T follicular helper cell (primary cell): ENCODE measurements around the gene PEX11G.

Experiments used
- DNase-seq: peaks from one replicate; pipeline ENCODE4 v3.0.0-alpha.2; 2020; ENCODE audit warnings: low read depth

Gene PEX11G

DNA sequence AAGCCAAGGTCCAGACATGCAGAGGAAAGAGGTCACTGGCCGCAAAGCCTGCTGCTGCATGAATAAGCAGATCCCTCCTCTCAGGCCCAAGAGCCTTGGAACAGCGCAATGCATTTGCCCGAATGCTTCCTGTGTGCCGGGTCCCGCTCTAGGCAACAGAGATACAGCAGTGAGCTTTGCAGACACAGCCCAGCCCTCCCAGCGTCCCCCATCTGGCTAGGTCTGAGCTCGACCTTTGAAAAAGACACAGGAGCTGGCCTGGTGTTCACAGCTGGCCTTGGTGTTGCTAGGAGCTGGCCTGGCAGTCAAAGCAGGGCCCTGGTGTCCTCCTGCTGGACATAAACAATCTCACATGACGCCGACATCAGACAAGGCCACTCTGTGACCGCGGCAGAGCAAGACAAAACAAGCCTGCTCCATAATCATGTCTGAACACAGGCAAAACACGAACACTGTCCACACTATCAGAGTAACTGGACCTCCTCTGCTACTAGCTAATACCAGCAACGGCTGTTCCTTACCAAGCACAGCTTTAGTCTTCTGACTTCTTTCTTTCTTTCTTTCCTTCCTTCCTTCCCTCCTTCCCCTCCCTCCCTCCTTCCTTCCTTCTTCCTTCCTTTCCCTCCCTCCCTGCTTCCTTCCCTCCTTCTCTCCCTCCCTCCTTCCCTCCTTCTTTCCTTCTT lies 5.7 kb upstream of the PEX11G start:
- DNase-seq = no peak

DNA sequence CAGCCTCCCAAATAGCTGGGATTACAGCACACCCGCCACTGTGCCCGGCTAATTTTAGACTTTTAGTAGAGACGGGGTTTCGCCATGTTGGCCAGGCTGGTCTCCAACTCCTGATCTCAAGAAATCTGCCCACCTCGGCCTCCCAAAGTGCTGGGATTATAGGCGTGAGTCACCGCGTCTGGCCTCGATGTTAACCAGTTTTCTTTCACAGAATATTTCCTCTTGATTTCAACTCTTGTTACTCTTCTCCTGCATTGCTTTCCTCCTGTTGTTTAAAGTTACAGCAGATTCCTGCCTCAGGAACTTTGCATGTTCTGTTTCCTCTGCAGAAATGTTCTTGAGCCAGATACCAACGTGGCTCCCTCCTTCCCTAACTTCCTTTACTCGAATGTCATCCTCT lies 3.7 kb upstream of the PEX11G start:
- no peak for DNase-seq

DNA sequence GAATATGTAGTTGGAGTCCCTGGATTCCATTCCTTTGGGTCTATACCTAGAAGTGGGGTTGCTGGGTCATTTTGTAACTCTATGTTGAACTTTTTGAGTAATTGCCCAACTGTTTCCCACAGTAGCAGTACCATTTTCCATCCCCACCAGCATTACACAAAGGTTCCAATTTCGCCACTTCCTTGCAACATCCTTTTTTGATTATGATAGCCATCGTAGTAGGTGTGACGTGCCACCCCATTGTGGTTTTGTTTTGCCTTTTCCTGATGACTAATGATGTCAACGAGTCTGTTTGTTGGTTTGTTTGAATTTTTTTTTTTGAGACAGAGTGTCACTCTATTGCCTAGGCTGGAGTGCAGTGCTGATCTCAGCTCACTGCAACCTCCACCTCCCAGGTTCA lies 3.3 kb upstream of the PEX11G start:
- no peak for DNase-seq

DNA sequence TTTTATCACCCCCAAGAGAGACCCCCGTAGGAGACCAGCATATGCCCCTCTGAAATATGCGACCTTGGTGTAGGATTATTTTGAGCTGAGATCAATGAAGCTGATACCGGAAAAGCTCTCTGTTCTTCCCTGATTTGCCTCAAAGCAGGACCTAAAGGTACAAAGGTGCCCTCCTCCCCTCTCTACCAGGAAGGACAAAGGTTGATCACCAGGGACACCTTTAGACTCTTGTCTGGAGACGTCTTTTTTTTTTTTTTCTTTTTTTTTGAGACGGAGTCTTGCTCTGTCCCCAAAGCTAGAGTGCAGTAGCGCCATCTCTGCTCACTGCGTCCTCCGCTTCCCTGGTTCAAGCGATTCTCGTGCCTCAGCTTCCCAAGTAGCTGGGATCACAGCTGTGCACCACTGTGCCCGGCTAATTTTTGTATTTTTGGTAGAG lies 792 bp upstream of the PEX11G start:
- no peak for DNase-seq

DNA sequence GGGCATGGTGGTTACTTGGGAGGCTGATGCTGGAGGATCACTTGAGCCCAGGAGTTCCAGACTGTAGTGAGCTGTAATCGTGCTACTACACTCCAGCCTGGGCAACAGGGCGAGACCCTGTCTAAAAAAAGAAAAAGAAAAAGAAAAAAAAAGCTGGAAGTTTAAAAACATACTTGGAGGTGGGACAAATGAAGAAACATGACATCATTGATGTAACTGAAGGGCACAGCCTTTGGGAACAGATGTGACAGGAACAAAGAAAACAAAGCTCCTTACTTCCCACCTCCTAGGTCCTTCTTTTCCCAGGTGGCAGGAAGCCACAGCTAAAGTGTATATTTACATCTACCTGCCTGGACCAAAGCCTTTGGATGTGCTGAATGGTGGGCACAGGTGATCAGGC lies 1.9 kb downstream of the PEX11G start:
- DNase-seq = no peak

DNA sequence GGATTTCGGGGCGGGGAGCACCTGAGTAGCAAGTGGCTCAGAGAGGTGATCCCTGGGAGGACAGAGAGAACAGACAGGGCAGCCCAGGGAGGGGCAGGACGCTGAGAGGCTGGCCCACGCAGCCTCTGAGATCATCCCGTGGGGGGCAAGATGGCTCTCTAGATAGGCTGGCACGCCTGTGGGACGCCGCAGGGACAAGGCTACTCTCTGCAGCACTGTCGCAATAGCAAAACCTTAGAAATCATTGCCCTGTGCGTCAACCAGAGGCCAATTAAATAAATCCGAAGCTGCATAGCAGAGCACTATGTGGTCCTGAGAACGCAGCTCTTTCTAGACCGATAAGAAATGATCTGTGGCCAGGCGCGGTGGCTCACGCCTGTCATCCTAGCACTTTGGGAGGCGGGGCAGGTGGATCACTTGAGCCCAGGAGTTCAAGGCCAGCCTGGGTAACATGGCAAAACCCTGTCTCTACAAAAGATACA lies 5.1 kb downstream of the PEX11G start:
- no peak for DNase-seq

DNA sequence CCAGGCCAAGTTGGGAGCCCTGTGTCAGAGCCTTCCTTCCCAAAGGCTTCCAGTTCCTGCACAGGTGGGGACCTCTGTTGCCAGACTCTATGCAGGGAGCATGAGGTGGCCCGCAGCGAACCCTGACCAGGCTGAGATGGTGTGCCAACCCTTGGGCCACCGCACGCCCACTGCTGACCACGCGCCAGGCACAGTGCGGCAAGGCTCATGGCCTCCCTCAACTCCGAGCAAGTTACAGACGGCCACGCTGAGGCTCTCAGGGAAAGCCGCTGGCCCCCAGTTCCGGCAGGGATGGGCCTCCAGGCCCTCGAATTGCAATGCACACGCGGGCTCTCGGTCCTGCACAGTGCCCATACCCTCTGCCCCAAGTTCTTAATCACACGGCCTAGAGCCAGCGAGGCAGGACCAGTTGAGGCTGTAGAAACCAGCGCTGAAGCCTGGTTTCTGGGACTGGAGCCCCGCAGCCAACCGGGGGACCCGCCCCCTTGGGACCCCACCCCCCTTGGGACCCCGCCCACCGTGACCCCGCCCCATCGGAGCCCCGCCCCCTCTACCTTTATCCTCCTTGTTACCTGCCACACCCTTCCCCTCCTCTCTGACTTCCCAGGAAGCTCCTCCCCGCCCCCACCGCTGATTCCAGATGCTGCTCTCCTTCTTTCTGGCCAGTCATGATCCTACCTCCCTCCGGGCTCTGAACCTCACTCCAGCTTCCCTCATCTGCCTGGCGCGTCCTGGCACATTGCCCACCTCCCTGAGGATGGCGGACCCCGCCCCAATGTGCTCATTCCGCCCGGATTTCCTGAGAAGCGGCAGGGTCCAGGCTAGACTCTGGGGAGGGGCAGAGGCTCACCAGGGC lies 6.0 kb downstream of the PEX11G start:
- no peak for DNase-seq

DNA sequence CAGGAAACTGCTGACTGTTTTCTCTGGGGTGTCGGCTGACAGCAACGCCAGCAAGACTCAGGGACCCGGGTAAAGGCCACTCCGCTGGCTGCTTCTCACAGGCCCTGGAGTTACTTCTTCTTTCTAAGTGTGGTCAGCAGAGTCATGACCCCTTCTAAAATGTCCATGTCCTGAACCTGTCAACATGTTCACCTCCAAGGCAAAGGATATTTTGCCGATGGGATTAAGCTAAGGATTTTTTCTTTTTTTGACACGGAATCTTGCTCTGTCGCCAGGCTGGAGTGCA lies 7.9 kb downstream of the PEX11G start:
- no peak for DNase-seq

DNA sequence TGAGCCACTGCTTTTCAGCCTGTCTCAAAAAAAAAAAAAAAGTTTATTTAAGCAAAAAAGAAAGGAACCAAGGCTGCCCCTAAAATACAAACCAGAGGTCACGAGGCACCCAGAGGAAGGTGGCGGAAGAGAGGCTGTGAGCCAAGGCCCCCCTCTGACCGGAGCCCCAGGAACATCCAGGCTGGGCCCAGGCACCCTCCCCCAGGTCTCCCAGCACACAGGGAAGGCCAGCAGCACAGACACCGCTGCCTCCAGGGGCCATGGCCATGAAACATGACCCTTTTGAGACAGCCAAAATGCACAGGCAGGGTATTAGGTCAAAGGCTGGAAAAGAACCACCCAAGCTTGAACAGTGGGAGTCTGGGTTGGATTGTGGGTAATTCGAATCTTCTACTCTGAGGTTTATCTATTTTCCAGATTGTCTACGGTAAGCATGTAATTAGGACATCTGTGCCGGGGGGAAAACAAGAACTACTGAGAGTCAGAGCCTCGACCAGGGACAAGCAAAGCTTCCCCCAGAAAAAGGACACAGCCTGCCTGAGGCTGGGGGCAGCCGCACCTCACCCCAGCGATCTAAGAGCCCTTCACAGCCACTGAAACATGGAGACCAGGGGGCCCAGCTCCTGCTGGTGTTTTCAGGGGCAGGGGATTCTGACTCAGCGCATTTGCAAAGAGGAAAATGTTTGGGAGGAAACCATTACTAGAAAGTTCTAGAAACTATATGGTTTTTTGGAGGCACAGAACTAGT lies 8.4 kb downstream of the PEX11G start:
- no peak for DNase-seq

DNA sequence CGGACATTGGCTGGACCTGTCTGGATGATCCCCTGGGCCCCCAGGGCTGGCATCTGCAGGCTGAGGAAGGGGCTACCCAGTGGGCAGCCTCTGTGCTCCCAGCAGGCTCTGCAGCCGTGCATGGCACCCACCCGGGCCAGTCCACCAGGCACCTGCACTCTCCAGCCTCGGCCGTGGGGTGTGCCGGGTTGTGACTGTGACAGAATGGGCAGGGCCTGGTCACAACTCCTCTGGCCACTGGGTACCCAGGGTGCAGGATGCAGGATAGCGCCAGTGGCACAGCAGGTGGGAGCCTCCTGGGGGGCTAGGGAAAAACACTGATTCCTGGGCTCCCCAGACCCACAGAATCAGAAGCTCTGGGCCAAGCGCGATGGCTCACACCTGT lies 10.0 kb downstream of the PEX11G start:
- DNase-seq = no peak

DNA sequence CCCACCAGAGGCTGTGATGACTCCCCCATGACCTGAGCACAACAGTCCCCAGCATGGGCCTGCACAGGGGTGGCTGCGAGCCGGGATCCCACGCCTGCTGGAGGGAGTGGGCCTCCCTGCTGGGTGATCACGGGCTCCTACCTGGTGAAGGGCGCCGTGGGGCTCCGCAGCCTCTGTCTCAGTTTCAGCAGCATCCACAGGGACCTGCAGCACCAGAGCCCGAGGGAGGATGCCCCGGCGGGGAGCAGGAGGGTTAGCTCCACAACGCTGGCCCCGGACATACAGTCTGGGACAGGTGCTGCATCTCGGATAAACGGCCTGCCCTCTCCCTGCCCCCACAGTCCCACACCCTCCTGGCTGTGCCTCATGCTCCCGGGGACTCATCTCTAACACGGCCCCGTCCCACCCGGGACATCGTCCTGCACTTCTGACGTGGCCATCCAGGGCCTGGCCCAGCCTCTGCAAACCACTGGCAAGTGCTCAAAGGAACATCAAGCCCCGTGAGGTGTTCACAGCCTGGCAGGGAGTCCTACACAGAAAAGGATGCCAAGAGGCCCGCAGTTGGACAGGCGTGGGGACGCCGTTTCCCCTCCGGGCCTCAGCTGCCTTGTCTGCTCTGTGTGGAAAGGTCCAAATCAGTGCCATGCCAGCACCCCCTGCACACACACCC lies 10.5 kb downstream of the PEX11G start:
- no peak for DNase-seq

DNA sequence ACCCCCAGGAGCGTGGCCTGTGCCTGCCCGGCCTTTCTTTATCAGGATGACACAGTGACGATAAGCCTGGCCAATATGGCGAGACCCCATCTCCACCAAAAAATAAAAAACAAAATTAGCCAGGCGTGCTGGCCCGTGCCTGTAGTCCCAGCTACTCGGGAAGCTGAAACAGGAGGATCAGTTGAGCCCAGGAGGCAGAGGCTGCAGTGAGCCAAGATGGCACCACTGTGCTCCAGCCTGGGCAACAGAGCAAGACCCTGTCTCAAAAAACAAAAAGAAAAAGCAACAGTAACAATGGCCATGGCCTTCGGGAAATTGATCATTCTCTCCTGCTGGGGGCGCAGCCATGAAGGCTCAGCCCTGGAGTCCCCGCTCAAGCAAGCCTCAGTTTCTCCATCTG lies 11.1 kb downstream of the PEX11G start:
- DNase-seq = no peak

DNA sequence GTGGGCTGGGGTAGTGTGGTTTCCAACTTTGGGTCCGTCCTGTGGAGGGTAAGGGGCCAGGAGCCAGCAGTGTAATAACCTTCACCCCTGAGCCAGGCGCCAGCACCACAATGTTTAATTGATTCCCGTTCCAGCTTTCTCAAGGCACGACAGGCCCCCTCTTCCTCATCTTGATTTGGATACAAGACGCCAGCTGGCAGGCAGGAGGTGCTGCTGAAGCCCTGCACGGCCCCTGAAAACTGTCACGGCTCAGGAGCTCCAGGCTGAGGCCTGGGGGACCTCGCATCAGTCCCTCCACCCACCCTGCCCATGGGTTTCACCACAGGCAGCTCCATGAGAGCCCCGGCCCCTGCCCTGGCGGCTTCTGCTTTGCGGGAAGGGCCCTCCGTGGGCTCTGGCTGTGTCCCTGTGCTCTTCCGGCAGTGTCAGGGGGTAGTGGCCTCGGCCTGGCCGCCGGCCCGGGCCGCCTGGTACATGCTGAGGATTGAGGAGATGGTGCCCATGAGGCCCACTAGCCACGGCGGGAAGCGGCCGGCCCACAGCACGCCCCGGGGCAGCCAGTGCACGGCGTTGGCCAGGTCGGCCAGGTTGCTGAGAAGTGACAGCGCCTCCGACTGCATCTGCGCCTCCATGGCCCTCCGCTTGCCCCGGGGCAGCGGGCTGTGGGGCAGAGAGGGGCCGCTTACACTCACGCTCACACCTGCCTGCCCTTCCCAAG lies 11.9 kb downstream of the PEX11G start:
- DNase-seq = no peak

DNA sequence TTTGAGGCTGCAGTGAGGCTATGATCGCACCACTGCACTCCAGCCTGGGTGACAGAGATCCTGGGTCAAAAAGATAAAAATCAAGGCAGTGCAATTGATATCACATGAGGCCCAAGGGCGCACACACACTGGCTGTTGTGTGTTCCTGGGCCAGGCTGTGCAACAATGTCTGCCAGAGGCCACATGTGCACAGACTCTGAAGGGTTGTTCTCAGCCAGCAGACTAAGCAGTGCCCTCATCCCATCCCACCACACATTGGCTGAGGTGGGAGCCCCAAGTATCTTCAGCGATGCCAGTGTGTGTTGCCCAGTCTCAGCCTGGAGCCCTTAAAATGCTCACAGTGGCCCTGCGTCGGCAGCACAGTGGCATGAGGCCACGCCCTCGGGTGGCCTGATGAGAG lies 12.6 kb downstream of the PEX11G start:
- DNase-seq = no peak

DNA sequence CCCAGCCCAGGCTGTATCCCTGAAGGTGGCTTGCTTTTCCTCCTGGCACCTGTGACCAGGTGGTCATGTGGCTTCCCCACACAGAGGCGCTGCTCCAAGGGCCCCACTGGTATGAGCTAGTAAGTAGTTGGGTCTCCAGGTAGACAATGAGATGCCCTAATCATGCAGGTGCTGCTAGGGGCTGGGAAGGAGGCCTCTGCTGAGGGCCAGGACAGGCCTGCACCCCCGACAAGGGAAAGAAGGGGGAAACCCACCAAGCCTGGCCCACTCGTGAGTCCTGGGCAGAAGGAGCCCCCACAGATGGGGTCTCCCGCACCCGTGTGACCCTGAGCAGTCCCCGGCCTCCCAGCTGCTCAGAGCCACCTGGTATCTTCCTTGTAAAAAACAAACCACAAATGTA lies 13.2 kb downstream of the PEX11G start:
- DNase-seq = no peak

DNA sequence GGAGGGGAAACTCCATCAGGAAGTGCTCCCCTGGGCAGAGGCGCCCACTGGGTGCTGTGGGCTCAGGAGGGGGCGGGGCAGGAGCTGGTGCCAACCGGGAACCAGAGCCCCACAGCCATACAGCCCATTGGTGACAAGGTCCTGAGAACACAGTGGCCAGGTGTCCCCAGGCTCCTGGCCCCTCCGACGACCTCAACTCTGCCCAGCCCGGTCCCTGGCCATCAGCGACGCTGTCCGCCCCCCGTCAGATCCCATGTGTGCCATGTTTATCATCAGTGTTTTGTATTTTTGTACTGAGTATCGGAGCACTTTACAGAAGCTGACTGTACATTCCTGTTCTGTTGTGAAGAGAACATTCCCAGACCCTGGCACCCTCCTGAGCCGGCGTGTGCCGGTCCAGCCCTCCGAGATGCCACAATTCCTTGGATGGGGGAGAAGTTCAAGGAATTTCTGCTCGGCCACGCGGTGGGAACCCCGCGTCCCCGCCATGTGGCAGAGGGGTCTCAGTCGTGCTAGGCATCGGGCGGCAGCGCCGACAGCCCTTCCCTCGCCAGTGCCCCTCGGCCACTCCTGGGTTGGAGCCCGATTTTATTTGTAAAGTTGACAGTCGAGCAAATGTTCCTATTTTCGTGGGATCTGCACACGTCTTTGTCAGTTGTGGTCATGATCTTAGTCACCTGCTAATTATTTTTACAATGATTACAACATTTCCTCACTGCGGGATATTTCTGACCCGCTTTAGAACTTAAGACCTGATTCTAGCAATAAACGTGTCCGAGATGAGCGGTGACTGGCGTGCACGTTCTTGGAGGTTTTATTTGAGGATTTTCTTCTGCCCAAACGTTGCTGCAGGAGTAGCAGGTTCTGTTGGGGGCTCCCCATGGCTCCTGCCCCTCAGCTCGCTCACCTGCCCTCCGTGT lies 16.9 kb downstream of the PEX11G start:
- no peak for DNase-seq

DNA sequence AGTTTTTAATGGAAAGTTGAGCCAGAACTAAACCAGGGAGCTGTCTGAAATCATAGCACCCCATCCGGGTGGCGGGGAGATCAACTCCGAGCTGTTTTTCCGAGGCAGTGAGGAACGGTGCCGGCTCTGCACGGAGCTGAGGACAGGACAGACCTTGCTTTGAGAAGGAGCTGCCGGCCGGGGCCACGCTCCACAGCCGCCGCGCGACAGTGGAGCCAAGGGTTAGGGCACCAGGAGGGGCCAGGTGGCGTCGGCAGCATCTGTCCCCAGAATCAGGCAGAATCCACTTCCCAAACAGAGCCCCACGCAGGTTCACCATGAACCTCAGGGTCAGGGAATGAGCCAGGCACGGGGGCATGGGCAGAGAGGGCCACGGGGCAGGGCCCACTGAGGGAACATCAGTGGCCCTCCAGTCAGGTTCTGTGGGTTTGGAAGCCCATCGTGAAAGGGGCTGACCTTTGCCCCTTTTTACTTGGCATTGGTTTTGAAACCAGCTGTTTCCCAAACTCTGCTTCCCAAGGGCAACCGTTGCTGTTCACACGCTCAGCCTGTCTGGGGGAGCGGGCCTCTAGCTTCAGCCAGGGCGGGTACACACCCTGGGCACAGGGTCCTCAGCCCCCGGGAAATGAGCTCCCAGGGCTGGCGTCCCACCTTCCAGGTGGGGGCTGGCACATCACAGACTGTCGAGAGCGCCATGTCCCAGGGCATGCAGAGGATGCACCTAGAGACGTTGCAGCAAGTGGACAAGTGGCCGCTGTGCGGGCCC lies 18.1 kb downstream of the PEX11G start:
- no peak for DNase-seq

DNA sequence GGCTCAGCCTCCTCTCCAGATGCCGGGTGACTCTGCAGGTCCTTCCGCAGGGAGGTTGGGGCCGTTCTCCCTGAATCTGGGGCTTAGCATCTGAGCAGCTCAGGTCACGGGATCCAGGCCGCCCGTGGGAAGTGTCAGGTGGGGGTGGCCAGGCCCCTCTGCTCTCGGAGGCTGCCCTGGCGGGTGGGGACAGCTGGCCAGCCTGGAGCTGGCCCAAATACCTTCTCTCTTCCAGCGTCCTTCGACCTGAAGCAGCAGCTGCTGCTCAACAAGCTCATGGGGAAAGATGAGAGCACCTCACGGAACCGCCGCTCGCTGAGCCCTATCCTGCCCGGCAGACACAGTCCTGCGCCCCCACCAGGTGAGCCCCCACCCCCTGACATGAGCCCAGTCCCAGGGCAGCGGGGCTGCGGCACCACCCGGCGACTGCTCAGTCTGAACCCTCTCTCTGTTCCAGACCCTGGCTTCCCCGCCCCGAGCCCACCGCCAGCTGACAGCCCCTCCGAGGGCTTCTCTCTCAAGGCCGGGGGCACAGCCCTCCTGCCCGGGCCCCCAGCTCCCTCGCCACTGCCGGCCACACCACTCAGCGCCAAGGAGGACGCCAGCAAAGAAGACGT lies 19.1 kb downstream of the PEX11G start:
- DNase-seq = no peak

DNA sequence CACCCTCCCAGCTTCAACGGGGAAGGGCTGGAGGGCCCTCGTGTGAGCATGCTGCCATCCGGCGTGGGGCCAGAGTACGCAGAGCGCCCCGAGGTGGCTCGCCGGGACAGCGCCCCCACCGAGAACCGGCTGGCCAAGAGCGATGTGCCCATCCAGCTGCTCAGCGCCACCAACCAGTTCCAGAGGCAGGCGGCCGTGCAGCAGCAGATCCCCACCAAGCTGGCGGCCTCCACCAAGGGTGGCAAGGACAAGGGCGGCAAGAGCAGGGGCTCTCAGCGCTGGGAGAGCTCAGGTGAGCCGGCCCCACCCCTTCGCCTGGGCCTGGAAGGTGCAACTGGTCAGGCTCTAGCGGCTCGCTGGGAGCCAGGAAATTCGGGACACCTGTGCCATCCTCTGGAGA lies 20.0 kb downstream of the PEX11G start:
- no peak for DNase-seq
